Head of caudate nucleus (tissue), 42 donors: ENCODE measurements around the gene PTGER3.
"Not testable (repeated sequence)": the region's sequence is repeated elsewhere in the genome, so short reads cannot be mapped to it uniquely, and the experiment has no call there.

Experiments used
- DNase-seq, 42 donors: peaks; one replicate each; pipeline versions ENCODE4 v3.0.0 to v3.0.0-alpha.2; 2020 to 2021; ENCODE audit warnings: mixed read lengths in 7 of 42
- intact Hi-C: fragments of 100-400 bp; cut with DNase I; formaldehyde crosslinking; loops from one replicate; pipeline ENCODE4 v1.15.0; 2022

PTGER3 gene

GRCh38 chr1:70977575-70977974 is 70.0 kb downstream of the PTGER3 start:
- intact Hi-C loops: no loop called here
- no peak for DNase-seq

- DNase-seq: no peak
- intact Hi-C loops: no loop called here
Measured at GRCh38 chr1:70977041-70977440, 70.6 kb downstream of the PTGER3 start.

GRCh38 chr1:70973754-70974153 is 73.9 kb downstream of the PTGER3 start:
- DNase-seq: no peak
- intact Hi-C loops: no loop called here

GRCh38 chr1:70970407-70970806 is 77.2 kb downstream of the PTGER3 start:
- intact Hi-C loops: no loop called here
- no peak for DNase-seq

DNA sequence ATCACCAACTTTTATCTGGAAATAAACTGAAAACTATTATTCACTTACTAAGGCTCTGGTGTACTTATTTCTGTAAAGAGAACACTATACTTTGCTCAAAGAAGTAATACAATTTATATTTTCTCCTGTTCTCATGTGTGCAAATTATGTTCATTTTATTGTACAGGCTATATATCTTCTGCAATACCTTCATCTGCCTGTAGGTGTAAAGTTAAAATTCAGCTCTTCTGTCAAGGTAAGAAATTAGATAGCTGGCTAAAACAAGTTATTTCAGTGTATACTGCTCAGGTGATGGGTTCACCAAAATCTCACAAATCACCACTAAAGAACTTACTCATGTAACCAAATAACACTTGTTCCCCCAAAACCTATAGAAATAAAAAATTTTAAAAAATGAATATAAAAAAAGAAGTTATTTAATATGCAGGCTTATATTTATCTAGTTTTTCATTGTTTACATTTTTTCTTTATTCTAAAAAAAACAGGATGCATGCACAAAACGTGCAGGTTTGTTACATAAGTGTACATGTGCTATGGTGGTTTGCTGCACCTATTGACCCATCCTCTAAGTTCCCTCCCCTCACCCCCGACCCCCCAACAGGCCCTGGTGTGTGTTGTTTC is 81.5 kb downstream of the PTGER3 start:
- DNase-seq: no peak
- intact Hi-C loops: no loop called here

DNA sequence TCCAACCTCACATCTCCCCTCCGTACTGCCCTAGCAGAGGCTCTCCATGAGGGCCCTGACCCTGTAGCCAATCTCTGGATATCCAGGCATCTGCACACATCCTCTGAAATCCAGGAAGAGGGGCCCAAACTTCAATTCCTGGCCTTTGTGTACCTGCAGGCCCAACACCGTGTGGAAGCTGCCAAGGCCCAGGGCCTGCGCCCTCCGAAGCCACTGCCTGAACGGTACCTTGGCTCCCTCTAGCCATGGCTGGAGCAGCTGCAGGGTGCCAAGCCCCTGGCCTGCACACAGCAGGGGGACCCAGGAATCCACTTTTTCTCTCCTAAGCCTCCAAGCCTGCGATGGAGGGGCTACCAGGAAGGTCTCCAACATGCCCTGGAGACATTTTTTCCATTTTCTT is 84.2 kb downstream of the PTGER3 start:
- intact Hi-C loops: no loop called here
- no peak for DNase-seq

DNA sequence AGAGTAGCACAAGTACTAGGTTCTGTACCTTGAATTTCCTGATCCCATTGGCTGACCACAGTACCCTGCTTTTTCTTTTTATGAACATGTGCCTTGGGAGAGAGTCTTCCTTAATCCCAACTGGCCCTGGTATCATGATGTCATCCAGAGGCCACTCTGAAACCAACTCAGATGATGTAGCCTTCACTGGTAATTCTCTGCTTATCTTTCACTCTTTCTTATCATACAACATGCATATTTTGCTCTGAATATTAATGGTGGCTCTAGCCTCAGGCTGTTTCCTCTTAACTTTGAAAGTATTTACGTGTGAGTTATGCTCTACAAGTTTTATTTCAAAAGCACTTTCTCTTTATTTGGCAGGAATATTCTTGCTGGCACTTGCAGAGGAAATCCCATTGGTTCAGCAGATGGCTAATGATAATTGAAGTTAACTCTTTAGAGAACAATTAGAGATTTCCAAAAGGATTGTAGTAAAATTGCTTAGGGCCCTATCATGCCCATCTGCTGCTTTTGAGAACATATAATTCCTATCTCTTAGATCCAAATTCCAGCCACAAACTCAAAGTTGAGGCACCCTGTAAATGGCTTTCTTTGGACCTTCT is 86.1 kb downstream of the PTGER3 start:
- intact Hi-C loops: no loop called here

GRCh38 chr1:70948396-70949017 is 99.1 kb downstream of the PTGER3 start:
- intact Hi-C loops: no loop called here
- no peak for DNase-seq

More for the DNA sequence above, 86.1 kb downstream of the PTGER3 start:
- DNase-seq: no peak

GRCh38 chr1:70947835-70948234 is 99.8 kb downstream of the PTGER3 start:
- DNase-seq: no peak
- intact Hi-C loops: no loop called here

DNA sequence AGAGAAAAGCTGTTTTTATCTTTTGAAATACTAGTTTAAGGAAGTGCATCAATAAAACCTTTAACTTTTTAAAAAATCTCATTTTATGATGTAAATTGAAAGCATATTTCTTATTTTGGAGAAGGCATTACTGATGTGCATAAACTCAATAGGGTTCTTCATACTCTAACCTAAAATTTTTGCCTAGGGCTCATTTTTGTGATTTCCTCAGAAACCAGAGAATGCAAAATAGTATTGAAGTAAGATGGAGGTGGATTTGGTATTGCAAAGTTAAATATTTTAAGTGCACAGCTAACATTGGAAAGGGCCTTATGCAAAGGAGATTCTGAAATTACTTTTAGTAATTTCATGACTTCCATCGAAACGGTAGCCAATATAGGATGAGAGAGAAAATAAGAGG is 101.9 kb downstream of the PTGER3 start:
- intact Hi-C loops: no loop called here
- no peak for DNase-seq

- no peak for DNase-seq
- intact Hi-C loops: no loop called here
Measured at GRCh38 chr1:70945251-70945650, 102.4 kb downstream of the PTGER3 start.

GRCh38 chr1:70941563-70941962 is 106.1 kb downstream of the PTGER3 start:
- no peak for DNase-seq
- intact Hi-C loops: no loop called here

- DNase-seq, intact Hi-C loops: not testable (repeated sequence)
Measured at GRCh38 chr1:70940398-70940797, 107.2 kb downstream of the PTGER3 start.

GRCh38 chr1:70934194-70934961 is 113.2 kb downstream of the PTGER3 start:
- DNase-seq: no peak
- intact Hi-C loops: no loop called here

GRCh38 chr1:70930062-70930461 is 117.6 kb downstream of the PTGER3 start:
- no peak for DNase-seq
- intact Hi-C loops: no loop called here

DNA sequence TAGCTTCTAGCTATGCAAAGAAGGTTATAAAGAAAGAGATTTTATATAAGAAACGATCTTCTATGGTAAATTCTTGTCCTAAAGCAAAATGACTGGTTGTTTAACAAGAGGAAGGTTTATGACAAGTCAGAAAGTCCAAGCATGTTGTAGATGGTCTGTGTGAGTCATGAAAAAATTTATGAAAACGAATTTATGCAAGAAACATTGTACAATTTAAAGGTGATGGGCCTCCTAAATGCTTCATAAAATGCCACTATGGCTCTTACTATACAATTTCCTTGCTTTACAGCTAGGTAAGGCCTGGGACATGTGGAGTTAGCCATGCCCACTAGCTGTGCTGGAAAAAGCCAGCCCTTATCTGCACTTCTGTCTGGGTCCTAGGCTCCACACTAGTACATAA is 125.4 kb downstream of the PTGER3 start:
- no peak for DNase-seq
- intact Hi-C loops: no loop called here
